ENCODE results near the gene RASSF1. TPM values are rescaled to one million over a fixed set of nuclear protein-coding genes. Genes with fewer than 3 reads are reported as not detected.

Gene RASSF1
- total and polyA plus RNA-seq, 2 of the 4 experiments (the other 2 are of a cell fraction) = 17.4 to 53.4 TPM

DNA sequence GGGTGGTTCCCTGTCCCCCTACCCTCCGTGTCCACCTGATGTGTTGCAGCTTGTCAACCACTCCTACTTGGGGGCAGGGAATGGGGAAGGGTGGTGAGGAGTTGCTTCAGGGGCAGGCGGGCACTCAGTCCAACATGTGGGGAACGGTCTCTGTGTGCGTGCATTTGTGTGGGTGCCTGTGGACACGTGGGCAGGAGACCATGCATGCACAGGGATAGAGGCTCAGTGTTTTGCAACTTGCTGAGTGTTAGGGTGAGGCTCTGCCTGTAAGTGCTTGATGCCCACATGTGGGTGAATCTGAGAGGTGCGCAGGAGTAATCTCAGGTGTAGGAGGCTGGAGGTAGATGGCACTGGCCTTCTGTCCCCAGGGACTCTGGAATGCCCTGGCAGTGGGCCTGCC lies 43.1 kb upstream of the RASSF1 start:
- Histone ChIP-seq H3K27me3 (ENCODE audit: control insufficient read depth, insufficient read depth, low read length) (peaks cover 56% of the 10 kb centered on the region), H3K4ac (ENCODE audit: low read depth, low read length) (no peak overlapping the region), H2AFZ (replicated peaks; ENCODE audit: low read length, poor library complexity) (no peak overlapping the region), H3K36me3 (ENCODE audit: control insufficient read depth, insufficient read depth, low read length) (no peaks in the 10 kb centered on the region), H2AK9ac (replicated peaks; ENCODE audit: low read depth, low read length, poor library complexity) (no peak overlapping the region), H4K8ac (ENCODE audit: low read depth in 2 of 2, low read length in 2 of 2) (no peak overlapping the region), H4K91ac (ENCODE audit: insufficient read depth, low read depth, low read length) (no peak overlapping the region), H3K4me3 (ENCODE audit: insufficient read depth, low read depth, low read length) (no peak overlapping the region), H3K4me2 (ENCODE audit: low read depth, low read length) (no peak overlapping the region), H4K5ac (ENCODE audit: low read depth, low read length) (no peak overlapping the region), H3K27ac (ENCODE audit: insufficient read depth, low read length) (no peak overlapping the region), H3K9me1 (ENCODE audit: insufficient read depth, low read length) (no peaks in the 10 kb centered on the region), H3K4me1 (ENCODE audit: control insufficient read depth, insufficient read depth, low read length) (no peaks in the 10 kb centered on the region), H2BK15ac (ENCODE audit: low read depth, low read length) (no peak overlapping the region), H3K9me3 (ENCODE audit: control insufficient read depth, insufficient read depth, low read length) (no peaks in the 10 kb centered on the region), H2AK5ac (ENCODE audit: low read depth, low read length) (no peak overlapping the region), H3K14ac (replicated peaks; ENCODE audit: low read depth, low read length) (no peak overlapping the region), H2BK120ac (ENCODE audit: low read depth, low read length) (no peak overlapping the region), H3K9ac (ENCODE audit: low read depth, low read length) (no peak overlapping the region), H3K56ac (ENCODE audit: extremely low read depth, insufficient read depth, low read length) (no peak overlapping the region), H2BK5ac (ENCODE audit: low read depth, low read length, poor library complexity, severe bottlenecking) (no peak overlapping the region), H2BK20ac (ENCODE audit: low read depth, low read length) (no peak overlapping the region), H3K79me1 (ENCODE audit: low read depth in 1 of 2, low read length in 2 of 2) (no peaks in the 10 kb centered on the region), H4K20me1 (ENCODE audit: insufficient read depth, low read length) (no peaks in the 10 kb centered on the region), H3K23ac (ENCODE audit: low read depth, low read length) (no peak overlapping the region), H3K18ac (ENCODE audit: low read depth, low read length) (no peak overlapping the region)
- WGBS, 2 experiments (ENCODE audit: extremely low coverage in 2 of 2, insufficient read length in 1 of 2) = 0% methylated on average over 1 of the region's 6 CpGs; no CpG with 5 or more reads in 1 of the 2 experiments
- TF ChIP-seq, protein P1, sequence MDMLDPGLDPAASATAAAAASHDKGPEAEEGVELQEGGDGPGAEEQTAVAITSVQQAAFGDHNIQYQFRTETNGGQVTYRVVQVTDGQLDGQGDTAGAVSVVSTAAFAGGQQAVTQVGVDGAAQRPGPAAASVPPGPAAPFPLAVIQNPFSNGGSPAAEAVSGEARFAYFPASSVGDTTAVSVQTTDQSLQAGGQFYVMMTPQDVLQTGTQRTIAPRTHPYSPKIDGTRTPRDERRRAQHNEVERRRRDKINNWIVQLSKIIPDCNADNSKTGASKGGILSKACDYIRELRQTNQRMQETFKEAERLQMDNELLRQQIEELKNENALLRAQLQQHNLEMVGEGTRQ (IDR thresholded peaks at IDR 0.05; ENCODE audit: low read depth, low read length) = no peak
- TF ChIP-seq, protein P2, sequence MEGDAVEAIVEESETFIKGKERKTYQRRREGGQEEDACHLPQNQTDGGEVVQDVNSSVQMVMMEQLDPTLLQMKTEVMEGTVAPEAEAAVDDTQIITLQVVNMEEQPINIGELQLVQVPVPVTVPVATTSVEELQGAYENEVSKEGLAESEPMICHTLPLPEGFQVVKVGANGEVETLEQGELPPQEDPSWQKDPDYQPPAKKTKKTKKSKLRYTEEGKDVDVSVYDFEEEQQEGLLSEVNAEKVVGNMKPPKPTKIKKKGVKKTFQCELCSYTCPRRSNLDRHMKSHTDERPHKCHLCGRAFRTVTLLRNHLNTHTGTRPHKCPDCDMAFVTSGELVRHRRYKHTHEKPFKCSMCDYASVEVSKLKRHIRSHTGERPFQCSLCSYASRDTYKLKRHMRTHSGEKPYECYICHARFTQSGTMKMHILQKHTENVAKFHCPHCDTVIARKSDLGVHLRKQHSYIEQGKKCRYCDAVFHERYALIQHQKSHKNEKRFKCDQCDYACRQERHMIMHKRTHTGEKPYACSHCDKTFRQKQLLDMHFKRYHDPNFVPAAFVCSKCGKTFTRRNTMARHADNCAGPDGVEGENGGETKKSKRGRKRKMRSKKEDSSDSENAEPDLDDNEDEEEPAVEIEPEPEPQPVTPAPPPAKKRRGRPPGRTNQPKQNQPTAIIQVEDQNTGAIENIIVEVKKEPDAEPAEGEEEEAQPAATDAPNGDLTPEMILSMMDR (conservative IDR thresholded peaks at IDR 0.05; ENCODE audit: low read depth, low read length) = no peak
- TF ChIP-seq RCOR1 (IDR thresholded peaks at IDR 0.05; ENCODE audit: insufficient replicate concordance, low read length) = no peak
- intact Hi-C loops (cut with micrococcal nuclease) (no loop called here), in situ Hi-C loops (cut with MboI; ENCODE audit: low sequenced_read_pairs) (no loop called here), dilution Hi-C loops (cut with HindIII; ENCODE audit: low sequenced_read_pairs, unreplicated experiment) (no loop called here)
- DNase-seq = no peak
- CTCF ChIA-PET = no interaction called here
- ATAC-seq (ENCODE audit: low read depth) = no peak
- no TSS peak for BruUV-seq (replicated peaks)
- POLR2A ChIA-PET (ENCODE audit: unreplicated experiment) = no interaction called here

All from IMR-90 (cell line).